T-cell (primary cell): ENCODE results near the gene RSF1. TPM values are rescaled to one million over a fixed set of nuclear protein-coding genes. Genes with fewer than 3 reads are reported as not detected.
"Not testable (repeated sequence)": the region's sequence is repeated elsewhere in the genome, so short reads cannot be mapped to it uniquely, and the experiment has no call there.

ENCODE experiments used
- ATAC-seq, 4 experiments: fragments of 200-7000 bp in 3 of 4; fragments of 150-1000 bp in 1 of 4; cut with Tn5 transposase; replicated peaks in 1 of 4; 1 replicate in 3 of 4; 2 replicates in 1 of 4; pipeline ENCODE4 v1.10.0; 2021; ENCODE audit warnings: moderate library complexity in 3 of 4, mild to moderate bottlenecking in 2 of 4, moderate number of reproducible peaks in 1 of 4
- CTCF ChIA-PET, 2 donors: fragments of 300-600 bp; sonication (Branson Sonifier 250); formaldehyde crosslinking; loops; one replicate each; lab custom pipeline; 2022; ENCODE audit warnings: antibody characterized with exemption in 2 of 2; lab: Charles Lee
- POLR2A ChIA-PET, 2 donors: fragments of 300-600 bp; sonication (Branson Sonifier 250); formaldehyde crosslinking; loops; one replicate each; lab custom pipeline; 2022; ENCODE audit warnings: antibody characterized with exemption in 2 of 2; lab: Charles Lee
- DNase-seq, 35 experiments: peaks; one replicate each; pipeline versions ENCODE4 v3.0.0 to v3.0.0-alpha.2; 2013 to 2023
- H3K27ac ChIP-seq: one replicate; pipeline ENCODE4 v1.5.1; 2013; ENCODE audit warnings: low read length
- H3K27me3 ChIP-seq, 2 experiments: replicated peaks in 1 of 2; 1 replicate in 1 of 2; 2 replicates in 1 of 2; pipeline versions ENCODE4 v1.6.1 to v1.7.0; 2013; ENCODE audit warnings: low read length in 1 of 2, mixed read lengths in 1 of 2; ENCODE audit not compliant: control insufficient read depth in 2 of 2, insufficient read depth in 2 of 2; ENCODE audit errors: extremely low read depth in 1 of 2
- H3K36me3 ChIP-seq, 2 donors: 1 replicate in 1 of 2; 2 replicates in 1 of 2; pipeline versions ENCODE4 v1.6.1 to v1.7.0; 2013; ENCODE audit warnings: low read length in 1 of 2; ENCODE audit not compliant: control insufficient read depth in 2 of 2, insufficient read depth in 1 of 2; ENCODE audit errors: extremely low read depth in 1 of 2
- H3K4me1 ChIP-seq, 2 experiments: 1 replicate in 1 of 2; 2 replicates in 1 of 2; pipeline versions ENCODE4 v1.6.1 to v1.7.0; 2013; ENCODE audit warnings: low read length in 2 of 2, mixed read lengths in 1 of 2; ENCODE audit not compliant: insufficient read depth in 2 of 2, control insufficient read depth in 1 of 2; ENCODE audit errors: extremely low read depth in 1 of 2
- H3K4me3 ChIP-seq, 2 donors: 1 replicate in 1 of 2; 2 replicates in 1 of 2; pipeline versions ENCODE4 v1.5.1 to v1.7.0; 2013; ENCODE audit warnings: mild to moderate bottlenecking in 2 of 2, low read length in 1 of 2, moderate library complexity in 1 of 2; ENCODE audit not compliant: control insufficient read depth in 1 of 2; ENCODE audit errors: extremely low read depth in 1 of 2
- H3K9me3 ChIP-seq: 2 replicates; pipeline ENCODE4 v1.7.0; 2013
- H3K27ac Mint-ChIP-seq, 2 donors: one replicate each; pipeline ENCODE4 v1.8.0; 2020 to 2021; ENCODE audit warnings: mild to moderate bottlenecking in 2 of 2, mixed read lengths in 2 of 2
- H3K27me3 Mint-ChIP-seq, 2 donors: one replicate each; pipeline ENCODE4 v1.8.0; 2021 to 2022; ENCODE audit warnings: mixed read lengths in 2 of 2
- H3K36me3 Mint-ChIP-seq: one replicate; pipeline ENCODE4 v1.8.0; 2021; ENCODE audit warnings: mixed read lengths
- H3K4me1 Mint-ChIP-seq, 3 donors: one replicate each; pipeline ENCODE4 v1.8.0; 2020 to 2022; ENCODE audit warnings: mixed read lengths in 3 of 3, mild to moderate bottlenecking in 1 of 3
- H3K4me3 Mint-ChIP-seq, 3 donors: one replicate each; pipeline ENCODE4 v1.8.0; 2020 to 2022; ENCODE audit warnings: mild to moderate bottlenecking in 3 of 3, mixed read lengths in 3 of 3, moderate library complexity in 3 of 3
- H3K9me3 Mint-ChIP-seq, 3 donors: one replicate each; pipeline ENCODE4 v1.8.0; 2020 to 2022; ENCODE audit warnings: mixed read lengths in 3 of 3
- WGBS: methylation state at CpG from one replicate; pipeline ENCODE4 v1.1.5; 2013; ENCODE audit warnings: missing lambda C conversion rate; ENCODE audit not compliant: insufficient coverage; 5-methylcytosine and 5-hydroxymethylcytosine counted together
- total RNA-seq, 35 experiments: library from RNA in 6 of 35; stranded (reverse) in 6 of 35; fragments of 120-200 nt in 1 of 35; gene quantifications; one replicate each; pipeline versions ENCODE4 v1.2.1 to v1.2.4 and lab custom pipeline; 2013 to 2026

Gene RSF1
- total RNA-seq, 5 donors from 2014 or later (not counting 1 experiment from before 2014, with no cell fraction given), result 81.5 to 96.8 (median 91.2) TPM

DNA sequence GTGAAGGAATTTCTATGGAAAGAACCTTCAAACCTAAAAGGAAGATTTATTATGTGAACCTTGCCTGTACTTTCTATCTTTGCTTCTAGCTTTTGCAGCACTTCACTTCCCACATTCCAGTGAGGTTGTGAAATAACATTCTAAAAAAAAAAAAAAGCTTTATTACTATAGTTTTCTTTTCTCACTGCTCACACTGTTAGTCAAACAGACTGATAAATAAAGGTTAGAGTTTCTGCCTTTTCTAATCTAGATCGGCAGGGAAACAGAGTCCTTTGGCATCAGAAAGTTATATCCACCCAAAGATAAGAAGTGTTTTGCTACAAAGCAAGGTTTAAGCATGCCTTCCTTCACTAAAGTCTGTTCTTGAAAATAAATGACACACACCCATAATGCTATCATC, 3.3 kb upstream of the RSF1 start:
- POLR2A ChIA-PET, result no interaction called here
- Histone ChIP-seq H3K27me3 (no peaks in the 10 kb centered on the region), H3K9me3 (no peaks in the 10 kb centered on the region), H3K4me3 (no peak overlapping the region), H3K4me1 (peaks cover 8 to 10% of the 10 kb centered on the region in 2 experiments), H3K36me3 (no peaks in the 10 kb centered on the region), H3K27ac (no peak overlapping the region)
- Mint-ChIP-seq H3K36me3 (no peaks in the 10 kb centered on the region), H3K4me3 (no peak overlapping the region), H3K9me3 (no peaks in the 10 kb centered on the region), H3K4me1 (peaks cover 14 to 18% (median 15%) of the 10 kb centered on the region in 3 donors), H3K27ac (no peak overlapping the region), H3K27me3 (no peaks in the 10 kb centered on the region)
- DNase-seq (no peak), ATAC-seq (no peak)
- no CpG with 5 or more reads among the region's 1 CpG for WGBS
- CTCF ChIA-PET, result interaction anchor here in 1 of 2 donors (0.6 kb wide), 1 partner anchor 44 kb away, joined by 3 read pairs; no protein-coding TSS in a partner anchor

DNA sequence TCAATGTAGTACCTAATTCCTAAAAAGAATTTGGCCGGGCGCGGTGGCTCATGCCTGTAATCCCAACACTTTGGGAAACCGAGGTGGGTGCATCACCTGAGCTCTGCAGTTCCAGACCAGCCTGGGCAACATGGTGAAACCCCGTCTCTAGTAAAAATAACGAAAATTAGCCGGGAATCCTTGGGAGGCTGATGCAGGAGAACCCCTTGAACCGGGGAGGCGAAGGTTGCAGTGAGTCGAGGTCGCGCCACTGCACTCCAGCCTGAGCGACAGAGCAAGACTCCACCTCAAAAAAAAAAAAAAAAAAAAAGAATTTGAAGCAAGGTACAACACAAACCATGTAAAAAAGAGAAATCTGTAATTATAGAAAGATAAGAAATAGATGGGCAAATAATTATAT, 1.6 kb upstream of the RSF1 start:
- H3K27ac ChIP-seq, H3K4me3 ChIP-seq, H3K27ac Mint-ChIP-seq, POLR2A ChIA-PET, H3K27me3 ChIP-seq, H3K36me3 Mint-ChIP-seq, H3K9me3 ChIP-seq, CTCF ChIA-PET, DNase-seq, H3K9me3 Mint-ChIP-seq, H3K27me3 Mint-ChIP-seq, ATAC-seq, H3K36me3 ChIP-seq, H3K4me3 Mint-ChIP-seq: not testable (repeated sequence)
- peaks cover 15 to 17% of the 10 kb centered on the region in 2 experiments for H3K4me1 ChIP-seq
- WGBS, result 89% methylated on average over 6 of the region's 13 CpGs
- peaks cover 28 to 31% (median 28%) of the 10 kb centered on the region in 3 donors for H3K4me1 Mint-ChIP-seq

DNA sequence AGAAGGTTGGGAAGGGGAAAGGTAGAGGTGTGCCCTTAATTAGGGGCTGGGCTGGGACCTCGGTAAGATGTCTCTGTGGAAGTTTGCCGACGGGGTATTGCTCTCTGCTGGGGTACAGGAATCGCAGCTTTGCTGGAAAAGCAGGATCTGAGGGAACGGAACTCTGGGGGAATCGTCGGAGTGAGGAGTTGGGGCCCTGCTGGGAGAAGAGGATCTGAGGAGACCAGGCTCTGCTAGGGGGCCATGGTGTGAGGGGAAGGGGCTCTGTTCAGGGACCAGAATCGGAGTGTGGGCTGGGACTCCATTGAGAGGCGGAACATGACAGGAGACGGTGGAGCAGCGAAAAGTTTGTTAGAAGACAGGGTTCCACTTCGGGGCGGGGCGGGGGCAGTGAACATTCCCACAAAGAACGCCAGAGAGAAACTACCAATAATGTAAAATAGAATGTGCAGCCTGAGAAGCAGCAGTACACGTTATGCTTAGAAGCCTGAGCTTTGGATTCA, 878 bp upstream of the RSF1 start:
- Mint-ChIP-seq H3K4me1 (peaks cover 35 to 36% (median 35%) of the 10 kb centered on the region in 3 donors), H3K36me3 (no peaks in the 10 kb centered on the region), H3K9me3 (no peaks in the 10 kb centered on the region), H3K27ac (peak overlapping the region; percentile 92 to 95), H3K27me3 (no peaks in the 10 kb centered on the region), H3K4me3 (peak overlapping the region; percentile 89 to 99 (median 98))
- ATAC-seq (no peak), DNase-seq (peak in 18 of 35 experiments; percentile 0 to 35 (median 5))
- H3K4me1 ChIP-seq, result peaks cover 15 to 17% of the 10 kb centered on the region in 2 experiments
- H3K9me3 ChIP-seq, result no peaks in the 10 kb centered on the region
- H3K36me3 ChIP-seq, result no peaks in the 10 kb centered on the region
- H3K27ac ChIP-seq, result peak overlapping the region; percentile 32
- CTCF ChIA-PET, result interaction anchor here in 1 of 2 donors (0.6 kb wide), 1 partner anchor 173 kb away, joined by 5 read pairs; the partner anchor contains the start of gene INTS4
- POLR2A ChIA-PET, result no interaction called here
- no peaks in the 10 kb centered on the region for H3K27me3 ChIP-seq
- WGBS, result 1% methylated on average over 11 of the region's 16 CpGs
- peak overlapping the region; percentile 88 to 97 for H3K4me3 ChIP-seq

DNA sequence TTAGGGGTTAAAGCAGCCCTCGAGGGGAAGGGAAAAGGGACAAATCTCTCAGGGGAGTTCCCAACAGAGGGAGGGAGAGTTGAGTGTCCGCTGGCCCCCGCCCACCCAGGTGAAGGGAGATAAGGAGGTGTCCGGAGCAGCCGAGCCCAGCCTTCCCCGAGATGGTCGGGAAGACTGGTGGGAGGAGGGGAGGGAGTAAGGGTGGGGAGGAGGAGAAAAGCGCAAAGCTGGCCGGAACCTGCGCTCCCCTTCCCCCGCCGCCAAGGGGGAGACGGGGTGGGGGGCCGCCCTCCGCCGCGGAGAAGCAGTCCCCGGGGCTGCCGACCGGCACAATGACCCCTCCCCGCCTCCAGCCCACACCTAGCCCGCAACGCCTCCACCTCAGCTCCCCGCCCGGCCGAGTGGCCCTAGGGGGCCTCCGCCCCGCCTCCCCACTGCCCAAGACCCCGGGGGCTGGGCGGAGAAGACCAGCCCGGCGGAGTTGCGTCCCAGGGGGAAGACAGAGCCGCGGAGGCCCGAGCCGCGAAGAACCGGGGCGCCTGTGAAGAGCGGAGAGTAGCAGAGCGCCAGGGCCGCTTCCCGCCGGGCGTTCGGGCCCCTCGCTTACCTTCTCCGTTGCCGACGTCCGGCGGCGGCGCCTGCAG, 479 bp downstream of the RSF1 start:
- ATAC-seq, result peak; percentile 0 to 6 (median 2)
- Mint-ChIP-seq H3K9me3 (peaks cover 0 to under 1% (median 0%) of the 10 kb centered on the region in 3 donors), H3K4me1 (peaks cover 46 to 47% (median 46%) of the 10 kb centered on the region in 3 donors), H3K4me3 (peak overlapping the region; percentile 89 to 99 (median 98)), H3K36me3 (peaks cover 3% of the 10 kb centered on the region), H3K27ac (peak overlapping the region; percentile 95 to 96), H3K27me3 (no peaks in the 10 kb centered on the region)
- H3K27me3 ChIP-seq, result no peaks in the 10 kb centered on the region
- ChIA-PET CTCF (interaction anchor here in 1 of 2 donors (0.6 to 1.7 kb wide), 2 partner anchors 175 to 628 kb away, joined by 5 to 10 read pairs; partner anchors contain the start of gene INTS4), POLR2A (no interaction called here)
- no peaks in the 10 kb centered on the region for H3K9me3 ChIP-seq
- peak in 20 of 35 experiments; percentile 2 to 55 (median 11) for DNase-seq
- H3K4me1 ChIP-seq, result peaks cover 15 to 17% of the 10 kb centered on the region in 2 experiments
- peak overlapping the region; percentile 76 for H3K27ac ChIP-seq
- no peaks in the 10 kb centered on the region for H3K36me3 ChIP-seq
- under 1% methylated on average over 41 of the region's 55 CpGs for WGBS
- H3K4me3 ChIP-seq, result peak overlapping the region; percentile 97 to 100

DNA sequence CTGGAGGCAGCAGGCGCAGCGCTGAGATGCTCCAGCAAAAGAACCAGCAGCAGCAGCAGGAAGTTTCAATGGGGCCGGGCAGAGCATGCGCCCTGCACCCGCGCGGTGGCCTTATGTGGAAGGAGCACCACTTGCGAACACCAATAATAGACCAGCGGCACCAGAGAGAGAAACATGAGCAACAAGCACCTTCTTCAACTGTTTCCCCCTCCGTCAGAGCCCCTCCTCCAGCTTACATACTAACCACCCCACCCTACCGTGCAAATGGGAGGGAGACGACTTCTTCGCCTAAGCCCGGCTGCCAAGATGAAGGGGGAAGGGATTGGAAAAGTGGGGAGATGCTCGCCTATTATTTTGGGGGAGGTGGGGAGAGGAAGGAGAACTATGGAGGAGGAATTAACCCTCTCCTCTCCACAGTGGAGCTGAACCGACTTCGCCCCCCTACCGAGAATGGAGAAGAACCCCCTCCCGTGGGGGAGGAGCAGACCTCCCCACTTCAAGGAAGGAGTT, 1.1 kb downstream of the RSF1 start:
- 0% methylated on average over 7 of the region's 19 CpGs for WGBS
- Histone ChIP-seq H3K4me3 (peak overlapping the region; percentile 97 to 100), H3K9me3 (no peaks in the 10 kb centered on the region), H3K4me1 (peaks cover 15 to 17% of the 10 kb centered on the region in 2 experiments), H3K27me3 (no peaks in the 10 kb centered on the region), H3K27ac (peak overlapping the region; percentile 76), H3K36me3 (no peaks in the 10 kb centered on the region)
- Mint-ChIP-seq H3K36me3 (peaks cover 6% of the 10 kb centered on the region), H3K9me3 (peaks cover 0 to 4% (median 0%) of the 10 kb centered on the region in 3 donors), H3K4me1 (peaks cover 46 to 52% (median 50%) of the 10 kb centered on the region in 3 donors), H3K4me3 (peak overlapping the region; percentile 89 to 99 (median 98)), H3K27me3 (no peaks in the 10 kb centered on the region), H3K27ac (peak overlapping the region; percentile 95 to 96)
- ChIA-PET POLR2A (no interaction called here), CTCF (interaction anchor here in 1 of 2 donors (0.6 to 1.7 kb wide), 3 partner anchors 113 to 629 kb away, joined by 3 to 10 read pairs (median 5); partner anchors contain the start of gene INTS4)
- peak; percentile 59 to 64 (median 62) for ATAC-seq
- DNase-seq, result peak; percentile 66 to 91 (median 84)

DNA sequence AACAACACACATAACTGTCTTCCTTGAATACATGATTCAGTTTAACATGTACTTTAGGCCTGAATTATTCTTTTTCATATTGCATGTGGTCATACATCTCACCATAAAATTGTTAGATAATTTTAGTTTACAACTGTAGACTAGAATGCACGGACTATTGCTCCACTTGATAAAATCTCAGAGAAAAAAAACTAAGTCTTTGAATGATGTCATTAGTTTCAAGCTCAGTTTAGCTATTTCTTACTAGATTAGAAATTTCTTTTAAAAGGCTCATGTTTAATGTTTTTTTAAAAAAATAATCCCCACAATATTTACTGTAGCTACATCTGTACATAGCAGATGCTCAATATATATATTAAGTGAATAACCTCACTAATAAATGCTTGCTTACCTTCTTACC, 5.1 kb downstream of the RSF1 start:
- H3K4me1 Mint-ChIP-seq, result peaks cover 54 to 71% (median 68%) of the 10 kb centered on the region in 3 donors
- H3K4me3 Mint-ChIP-seq, result peak overlapping the region in 1 of 3 donors; percentile 30
- Histone ChIP-seq H3K4me3 (no peak overlapping the region), H3K36me3 (peaks cover 0 to 15% of the 10 kb centered on the region in 2 donors), H3K4me1 (peaks cover 12 to 22% of the 10 kb centered on the region in 2 experiments), H3K27ac (no peak overlapping the region), H3K27me3 (no peaks in the 10 kb centered on the region), H3K9me3 (no peaks in the 10 kb centered on the region)
- WGBS, result no CpG with 5 or more reads among the region's 1 CpG
- H3K9me3 Mint-ChIP-seq, result peaks cover 0 to 4% (median 0%) of the 10 kb centered on the region in 3 donors
- no peaks in the 10 kb centered on the region for H3K27me3 Mint-ChIP-seq
- ATAC-seq, result no peak
- H3K27ac Mint-ChIP-seq, result no peak overlapping the region
- POLR2A ChIA-PET, result no interaction called here
- DNase-seq, result no peak
- CTCF ChIA-PET, result no interaction called here
- peaks cover 23% of the 10 kb centered on the region for H3K36me3 Mint-ChIP-seq
